Measurements from ENCODE around the gene SKI.

SKI gene

GRCh38 chr1:2196901-2197638 is 31.0 kb upstream of the SKI start:
- no peak overlapping the region for H3K27ac Mint-ChIP-seq
- no peak for DNase-seq

GRCh38 chr1:2197707-2198165 is 30.4 kb upstream of the SKI start:
- peaks cover 10% of the 10 kb centered on the region for H3K27me3 Mint-ChIP-seq (ENCODE audit: low read depth, poor library complexity)
- no peaks in the 10 kb centered on the region for H3K9me3 Mint-ChIP-seq
- TF ChIP-seq CTCF (IDR thresholded peaks at IDR 0.05): no peak
- peaks cover 32% of the 10 kb centered on the region for H3K4me1 Mint-ChIP-seq
- H3K27ac Mint-ChIP-seq: no peak overlapping the region
- no peak for DNase-seq
- no peak overlapping the region for H3K4me3 Mint-ChIP-seq
- no peaks in the 10 kb centered on the region for H3K36me3 Mint-ChIP-seq (ENCODE audit: low read depth)

More at GRCh38 chr1:2196901-2197638, 31.0 kb upstream of the SKI start:
- Mint-ChIP-seq H3K36me3 (ENCODE audit: low read depth) (no peaks in the 10 kb centered on the region), H3K27me3 (ENCODE audit: low read depth, poor library complexity) (peaks cover 7% of the 10 kb centered on the region), H3K4me3 (no peak overlapping the region), H3K4me1 (peaks cover 30% of the 10 kb centered on the region), H3K9me3 (no peaks in the 10 kb centered on the region)
- TF ChIP-seq CTCF (IDR thresholded peaks at IDR 0.05): no peak

GRCh38 chr1:2198571-2198970 is 29.5 kb upstream of the SKI start:
- no peak overlapping the region for H3K27ac Mint-ChIP-seq
- H3K4me3 Mint-ChIP-seq: no peak overlapping the region
- peaks cover 10% of the 10 kb centered on the region for H3K27me3 Mint-ChIP-seq (ENCODE audit: low read depth, poor library complexity)
- no peaks in the 10 kb centered on the region for H3K9me3 Mint-ChIP-seq
- DNase-seq: no peak
- H3K4me1 Mint-ChIP-seq: peaks cover 34% of the 10 kb centered on the region
- TF ChIP-seq CTCF (IDR thresholded peaks at IDR 0.05): no peak
- no peaks in the 10 kb centered on the region for H3K36me3 Mint-ChIP-seq (ENCODE audit: low read depth)

- Mint-ChIP-seq H3K9me3 (no peaks in the 10 kb centered on the region), H3K27me3 (ENCODE audit: low read depth, poor library complexity) (peaks cover 10% of the 10 kb centered on the region), H3K4me1 (peaks cover 41% of the 10 kb centered on the region), H3K36me3 (ENCODE audit: low read depth) (no peaks in the 10 kb centered on the region), H3K27ac (no peak overlapping the region), H3K4me3 (peak overlapping the region; percentile 81)
- no peak for TF ChIP-seq CTCF (IDR thresholded peaks at IDR 0.05)
- peak; percentile 69 for DNase-seq
These were observed 28.9 kb upstream of the SKI start for GRCh38 chr1:2199042-2199810.

- Mint-ChIP-seq H3K27me3 (ENCODE audit: low read depth, poor library complexity) (peaks cover 10% of the 10 kb centered on the region), H3K36me3 (ENCODE audit: low read depth) (no peaks in the 10 kb centered on the region), H3K4me1 (peaks cover 45% of the 10 kb centered on the region), H3K27ac (no peak overlapping the region), H3K4me3 (peak overlapping the region; percentile 81), H3K9me3 (no peaks in the 10 kb centered on the region)
- no peak for DNase-seq
- no peak for TF ChIP-seq CTCF (IDR thresholded peaks at IDR 0.05)
These were observed 27.7 kb upstream of the SKI start for GRCh38 chr1:2200308-2200943.

All from nephron progenitor cell (in vitro differentiated cells).